ENCODE data around the gene MACROD2.

MACROD2 gene

DNA sequence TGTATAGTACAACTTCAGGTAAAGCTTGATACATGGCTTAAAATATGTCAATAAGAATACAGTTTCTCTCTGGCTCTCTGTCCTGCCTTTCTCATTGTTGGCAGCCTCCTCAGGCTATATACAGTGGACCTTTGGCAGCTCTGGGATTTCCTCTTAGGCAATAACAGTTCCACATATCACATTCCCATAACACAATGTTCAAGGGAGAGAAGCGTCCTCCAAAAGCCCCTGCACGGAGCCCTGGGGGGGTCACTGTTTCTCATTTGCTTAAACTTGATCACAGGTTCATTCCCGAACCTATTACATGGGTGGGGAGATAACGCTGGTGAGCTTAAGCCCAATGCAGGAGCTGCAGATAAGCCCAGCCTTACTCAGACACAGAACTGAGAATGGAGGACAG lies 346.5 kb downstream of the MACROD2 start:
- H3K27ac ChIP-seq: no peak overlapping the region

DNA sequence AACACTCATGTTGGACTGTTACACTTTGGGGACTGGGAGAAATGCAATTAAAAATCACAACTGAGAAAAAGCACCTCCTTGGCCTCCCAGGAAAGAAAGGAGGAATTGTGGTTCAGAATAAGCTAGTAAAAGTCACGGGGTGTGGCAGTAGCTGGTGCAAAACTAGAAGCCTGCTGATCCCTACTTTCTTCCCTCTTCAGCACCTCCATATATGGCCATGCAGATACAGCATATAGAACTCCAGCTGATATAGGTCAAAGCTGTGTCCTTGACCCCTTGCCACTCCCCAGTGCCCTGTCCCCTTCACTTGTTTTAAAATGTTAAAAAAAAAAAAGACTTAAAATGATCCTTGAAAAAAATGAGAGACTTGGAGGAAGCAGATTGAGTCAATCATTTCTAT lies 347.6 kb downstream of the MACROD2 start:
- H3K79me2 ChIP-seq: no peaks in the 10 kb centered on the region
- H3K9me3 ChIP-seq (ENCODE audit: control insufficient read depth, low read length): no peaks in the 10 kb centered on the region
- H3K4me1 ChIP-seq: no peaks in the 10 kb centered on the region
- no peak overlapping the region for H3K9ac ChIP-seq
- TF ChIP-seq, protein P1, sequence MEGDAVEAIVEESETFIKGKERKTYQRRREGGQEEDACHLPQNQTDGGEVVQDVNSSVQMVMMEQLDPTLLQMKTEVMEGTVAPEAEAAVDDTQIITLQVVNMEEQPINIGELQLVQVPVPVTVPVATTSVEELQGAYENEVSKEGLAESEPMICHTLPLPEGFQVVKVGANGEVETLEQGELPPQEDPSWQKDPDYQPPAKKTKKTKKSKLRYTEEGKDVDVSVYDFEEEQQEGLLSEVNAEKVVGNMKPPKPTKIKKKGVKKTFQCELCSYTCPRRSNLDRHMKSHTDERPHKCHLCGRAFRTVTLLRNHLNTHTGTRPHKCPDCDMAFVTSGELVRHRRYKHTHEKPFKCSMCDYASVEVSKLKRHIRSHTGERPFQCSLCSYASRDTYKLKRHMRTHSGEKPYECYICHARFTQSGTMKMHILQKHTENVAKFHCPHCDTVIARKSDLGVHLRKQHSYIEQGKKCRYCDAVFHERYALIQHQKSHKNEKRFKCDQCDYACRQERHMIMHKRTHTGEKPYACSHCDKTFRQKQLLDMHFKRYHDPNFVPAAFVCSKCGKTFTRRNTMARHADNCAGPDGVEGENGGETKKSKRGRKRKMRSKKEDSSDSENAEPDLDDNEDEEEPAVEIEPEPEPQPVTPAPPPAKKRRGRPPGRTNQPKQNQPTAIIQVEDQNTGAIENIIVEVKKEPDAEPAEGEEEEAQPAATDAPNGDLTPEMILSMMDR (IDR thresholded peaks at IDR 0.05): no peak
- H3K27ac ChIP-seq: no peak overlapping the region
- H3K27me3 ChIP-seq (ENCODE audit: control insufficient read depth, insufficient read depth, low read length): no peaks in the 10 kb centered on the region
- H2AFZ ChIP-seq: no peak overlapping the region
- no peak overlapping the region for H3K4me2 ChIP-seq (ENCODE audit: low read length)
- H3K36me3 ChIP-seq (ENCODE audit: control insufficient read depth, insufficient read depth, low read length): no peaks in the 10 kb centered on the region
- H3K4me3 ChIP-seq (ENCODE audit: low read depth, low read length): no peak overlapping the region

More for the DNA sequence above, 346.5 kb downstream of the MACROD2 start:
- H3K36me3 ChIP-seq (ENCODE audit: control insufficient read depth, insufficient read depth, low read length): no peaks in the 10 kb centered on the region
- H3K9me3 ChIP-seq (ENCODE audit: control insufficient read depth, low read length): no peaks in the 10 kb centered on the region
- H3K4me2 ChIP-seq (ENCODE audit: low read length): no peak overlapping the region
- TF ChIP-seq, protein P1 (IDR thresholded peaks at IDR 0.05): no peak
- H3K4me1 ChIP-seq: no peaks in the 10 kb centered on the region
- H2AFZ ChIP-seq: no peak overlapping the region
- peaks cover 6% of the 10 kb centered on the region for H3K79me2 ChIP-seq
- H3K4me3 ChIP-seq (ENCODE audit: low read depth, low read length): no peak overlapping the region
- no peaks in the 10 kb centered on the region for H3K27me3 ChIP-seq (ENCODE audit: control insufficient read depth, insufficient read depth, low read length)
- no peak overlapping the region for H3K9ac ChIP-seq

DNA sequence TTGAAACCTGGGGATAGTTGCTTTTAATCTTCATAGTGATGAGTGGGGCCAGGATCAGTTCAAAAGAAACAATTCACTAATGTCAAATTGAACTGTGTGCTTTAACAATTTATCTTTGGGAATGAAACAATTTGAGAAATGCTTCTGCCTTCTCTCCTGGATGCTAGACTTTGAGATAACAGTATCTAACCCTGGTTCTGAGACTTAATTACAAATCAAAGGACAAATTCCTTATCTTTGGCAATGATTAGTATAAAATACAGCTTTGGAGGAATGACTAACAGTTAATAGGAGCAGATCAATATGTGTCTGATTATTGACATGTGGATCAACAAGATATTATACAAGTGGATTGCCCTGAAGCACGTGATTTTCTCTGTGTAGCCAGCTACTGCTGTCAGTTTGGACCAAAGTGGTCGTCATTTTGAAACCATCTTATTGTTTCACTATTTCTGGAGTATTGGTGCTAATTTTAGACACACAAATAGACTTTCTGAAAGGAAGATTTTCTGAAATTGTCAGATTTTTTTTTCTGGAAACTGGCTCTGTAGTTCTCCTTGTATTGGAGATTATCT lies 348.3 kb downstream of the MACROD2 start:
- Histone ChIP-seq H3K4me1 (no peaks in the 10 kb centered on the region), H3K79me2 (no peaks in the 10 kb centered on the region), H3K27me3 (ENCODE audit: control insufficient read depth, insufficient read depth, low read length) (no peaks in the 10 kb centered on the region), H3K27ac (no peak overlapping the region), H3K4me2 (ENCODE audit: low read length) (no peak overlapping the region), H3K4me3 (ENCODE audit: low read depth, low read length) (no peak overlapping the region), H3K36me3 (ENCODE audit: control insufficient read depth, insufficient read depth, low read length) (no peaks in the 10 kb centered on the region), H2AFZ (no peak overlapping the region), H3K9ac (no peak overlapping the region), H3K9me3 (ENCODE audit: control insufficient read depth, low read length) (no peaks in the 10 kb centered on the region)
- TF ChIP-seq, protein P1 (IDR thresholded peaks at IDR 0.05): no peak

DNA sequence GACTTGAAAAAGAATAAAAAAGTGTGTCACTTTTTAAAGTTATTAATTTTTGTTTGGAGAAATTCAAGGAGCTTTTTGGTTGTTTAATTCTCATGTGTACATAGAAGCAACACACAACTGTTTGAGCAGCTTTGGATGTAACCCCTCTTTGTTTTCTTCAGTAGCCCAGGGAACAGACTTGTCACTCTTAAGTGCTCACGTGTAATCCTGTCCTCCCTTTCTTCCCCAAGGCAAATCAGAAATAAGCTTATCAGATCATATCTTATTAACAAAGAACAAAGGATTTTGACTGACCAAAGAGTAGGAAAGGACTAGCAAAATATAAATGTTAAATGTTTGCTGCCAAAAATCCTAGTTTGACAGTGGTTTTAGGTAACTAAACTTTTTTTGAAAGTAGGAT lies 349.4 kb downstream of the MACROD2 start:
- Histone ChIP-seq H2AFZ (no peak overlapping the region), H3K4me3 (ENCODE audit: low read depth, low read length) (no peak overlapping the region), H3K9me3 (ENCODE audit: control insufficient read depth, low read length) (no peaks in the 10 kb centered on the region), H3K4me1 (no peaks in the 10 kb centered on the region), H3K79me2 (no peaks in the 10 kb centered on the region), H3K27me3 (ENCODE audit: control insufficient read depth, insufficient read depth, low read length) (no peaks in the 10 kb centered on the region), H3K9ac (no peak overlapping the region), H3K27ac (no peak overlapping the region), H3K4me2 (ENCODE audit: low read length) (no peak overlapping the region), H3K36me3 (ENCODE audit: control insufficient read depth, insufficient read depth, low read length) (no peaks in the 10 kb centered on the region)
- TF ChIP-seq, protein P1 (IDR thresholded peaks at IDR 0.05): no peak

DNA sequence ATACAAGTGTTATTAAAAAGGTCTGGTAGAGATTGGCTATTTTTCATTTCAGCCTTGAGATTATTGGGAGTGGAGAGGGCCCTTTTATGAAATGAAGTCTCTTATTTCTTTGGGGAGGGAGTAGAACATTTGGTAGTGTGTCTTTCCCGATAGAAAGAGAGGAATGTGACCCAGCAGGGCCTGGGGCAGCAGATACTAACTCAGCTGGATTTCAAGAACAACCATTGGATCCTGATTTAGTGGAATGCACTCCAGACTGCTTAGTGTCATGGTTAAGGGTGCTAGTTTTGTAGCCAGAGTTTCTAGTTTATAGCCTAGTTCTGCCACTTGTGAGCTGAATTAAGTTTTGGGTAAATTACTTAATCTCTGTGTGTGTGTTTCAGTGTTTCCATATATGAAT lies 360.5 kb downstream of the MACROD2 start:
- Histone ChIP-seq H3K27me3 (ENCODE audit: control insufficient read depth, insufficient read depth, low read length) (no peaks in the 10 kb centered on the region), H3K4me3 (ENCODE audit: low read depth, low read length) (no peak overlapping the region), H3K36me3 (ENCODE audit: control insufficient read depth, insufficient read depth, low read length) (no peaks in the 10 kb centered on the region), H3K27ac (no peak overlapping the region), H2AFZ (no peak overlapping the region), H3K79me2 (no peaks in the 10 kb centered on the region), H3K9ac (no peak overlapping the region), H3K4me1 (no peaks in the 10 kb centered on the region), H3K9me3 (ENCODE audit: control insufficient read depth, low read length) (no peaks in the 10 kb centered on the region), H3K4me2 (ENCODE audit: low read length) (no peak overlapping the region)
- TF ChIP-seq, protein P1 (IDR thresholded peaks at IDR 0.05): no peak

Measured in parathyroid adenoma (tissue), 2 donors.